Endodermal cell (in vitro differentiated cells): Measurements from ENCODE around the gene MRPL14. TPM values are rescaled to one million over a fixed set of nuclear protein-coding genes. Genes with fewer than 3 reads are reported as not detected.

Experiments used
- DNase-seq: peaks from one replicate; pipeline ENCODE4 v3.0.0-alpha.2; 2017
- H3K27ac ChIP-seq: 2 replicates; pipeline ENCODE4 v1.5.1; 2013; ENCODE audit warnings: mild to moderate bottlenecking, low read depth, low read length, moderate library complexity
- H3K27me3 ChIP-seq: 2 replicates; pipeline ENCODE4 v1.6.1; 2013; ENCODE audit warnings: mild to moderate bottlenecking, low read length, moderate library complexity; ENCODE audit not compliant: insufficient read depth, control insufficient read depth, poor library complexity, severe bottlenecking
- H3K36me3 ChIP-seq: 2 replicates; pipeline ENCODE4 v1.7.0; 2013; ENCODE audit warnings: mild to moderate bottlenecking, low read length, moderate library complexity; ENCODE audit not compliant: control insufficient read depth, insufficient read depth
- H3K4me1 ChIP-seq: one replicate; pipeline ENCODE4 v1.7.0; 2013; ENCODE audit warnings: low read length; ENCODE audit not compliant: control insufficient read depth, insufficient read depth
- H3K4me3 ChIP-seq: 2 replicates; pipeline ENCODE4 v1.5.1; 2013; ENCODE audit warnings: mild to moderate bottlenecking, low read length, moderate library complexity
- H3K9ac ChIP-seq: 2 replicates; pipeline ENCODE4 v1.6.1; 2013; ENCODE audit warnings: mild to moderate bottlenecking, low read length, moderate library complexity; ENCODE audit not compliant: poor library complexity, severe bottlenecking; ENCODE audit errors: extremely low read depth
- H3K9me3 ChIP-seq: 2 replicates; pipeline ENCODE4 v1.6.1; 2013; ENCODE audit warnings: mild to moderate bottlenecking, low read length, moderate library complexity; ENCODE audit not compliant: control insufficient read depth
- H3K27ac Mint-ChIP-seq: 2 replicates; pipeline ENCODE4 v1.8.0; 2020; ENCODE audit warnings: mixed read lengths
- H3K27me3 Mint-ChIP-seq: 2 replicates; pipeline ENCODE4 v1.8.0; 2021; ENCODE audit warnings: mild to moderate bottlenecking, mixed read lengths; ENCODE audit not compliant: insufficient read depth
- H3K36me3 Mint-ChIP-seq: 2 replicates; pipeline ENCODE4 v1.8.0; 2020; ENCODE audit warnings: low read depth, mixed read lengths
- H3K4me1 Mint-ChIP-seq: 2 replicates; pipeline ENCODE4 v1.8.0; 2020; ENCODE audit warnings: mixed read lengths
- H3K4me3 Mint-ChIP-seq: 2 replicates; pipeline ENCODE4 v1.8.0; 2020; ENCODE audit warnings: mild to moderate bottlenecking, moderate library complexity, mixed read lengths
- H3K9me3 Mint-ChIP-seq: 2 replicates; pipeline ENCODE4 v1.8.0; 2020; ENCODE audit warnings: mild to moderate bottlenecking, mixed read lengths
- CTCF ChIP-seq: fragments of 200-600 bp; sonication (generic); conservative IDR thresholded peaks from 2 replicates; pipeline ENCODE4 v1.5.0; 2021; ENCODE audit warnings: antibody characterized with exemption, mild to moderate bottlenecking
- WGBS, 2 experiments: methylation state at CpG; one replicate each; pipeline versions ENCODE4 v1.1.5 to v1.1.7; 2013; ENCODE audit warnings: missing lambda C conversion rate in 2 of 2, mixed read lengths in 1 of 2; ENCODE audit not compliant: insufficient coverage in 1 of 2, insufficient read length in 1 of 2; 5-methylcytosine and 5-hydroxymethylcytosine counted together
- total RNA-seq, 2 donors: library from RNA; stranded (reverse); fragmentation: NEBNext Ultra II Directional in 1 of 2; extraction: Animal tissue kit (Norgen Biotek cat#: 25700) in 1 of 2; gene quantifications; 2 replicates in 1 of 2; 3 replicates in 1 of 2; pipeline ENCODE4 v1.2.1, GENCODE V29; 2021

The MRPL14 gene
- total RNA-seq, 2 donors from 2014 or later, result 66.5 to 69.6 TPM

GRCh38 chr6:44113414-44113813, 13.8 kb downstream of the MRPL14 start:
- Mint-ChIP-seq H3K9me3 (no peaks in the 10 kb centered on the region), H3K27ac (no peak overlapping the region), H3K36me3 (peaks cover 67% of the 10 kb centered on the region), H3K4me1 (peaks cover 8% of the 10 kb centered on the region), H3K4me3 (no peak overlapping the region), H3K27me3 (no peaks in the 10 kb centered on the region)
- TF ChIP-seq CTCF, result peak; percentile 64
- Histone ChIP-seq H3K27me3 (no peaks in the 10 kb centered on the region), H3K27ac (no peak overlapping the region), H3K4me1 (no peaks in the 10 kb centered on the region), H3K9ac (no peak overlapping the region), H3K36me3 (peaks cover 82% of the 10 kb centered on the region), H3K4me3 (no peak overlapping the region), H3K9me3 (no peaks in the 10 kb centered on the region)
- no peak for DNase-seq
- WGBS, 2 experiments, result 90% methylated on average over 3 of the region's 3 CpGs

GRCh38 chr6:44111434-44112417, 15.5 kb downstream of the MRPL14 start:
- H3K4me1 ChIP-seq, result no peaks in the 10 kb centered on the region
- peak overlapping the region; percentile 8 for H3K27ac Mint-ChIP-seq
- H3K4me3 Mint-ChIP-seq, result no peak overlapping the region
- H3K36me3 Mint-ChIP-seq, result peaks cover 76% of the 10 kb centered on the region
- no peaks in the 10 kb centered on the region for H3K9me3 Mint-ChIP-seq
- no peak for TF ChIP-seq CTCF
- H3K9ac ChIP-seq, result no peak overlapping the region
- H3K4me3 ChIP-seq, result no peak overlapping the region
- no peaks in the 10 kb centered on the region for H3K27me3 Mint-ChIP-seq
- H3K27ac ChIP-seq, result no peak overlapping the region
- 95 to 100% methylated on average over 3 to 6 of the region's 6 CpGs for WGBS, 2 experiments
- peaks cover 1% of the 10 kb centered on the region for H3K4me1 Mint-ChIP-seq
- DNase-seq, result no peak
- peaks cover 89% of the 10 kb centered on the region for H3K36me3 ChIP-seq
- no peaks in the 10 kb centered on the region for H3K9me3 ChIP-seq
- no peaks in the 10 kb centered on the region for H3K27me3 ChIP-seq

GRCh38 chr6:44110966-44111365, 16.3 kb downstream of the MRPL14 start:
- no peaks in the 10 kb centered on the region for H3K27me3 Mint-ChIP-seq
- no peak overlapping the region for H3K27ac ChIP-seq
- peaks cover 78% of the 10 kb centered on the region for H3K36me3 Mint-ChIP-seq
- peaks cover 89% of the 10 kb centered on the region for H3K36me3 ChIP-seq
- H3K9me3 Mint-ChIP-seq, result no peaks in the 10 kb centered on the region
- no peak overlapping the region for H3K9ac ChIP-seq
- DNase-seq, result no peak
- H3K4me1 Mint-ChIP-seq, result no peaks in the 10 kb centered on the region
- H3K4me3 Mint-ChIP-seq, result no peak overlapping the region
- H3K4me1 ChIP-seq, result no peaks in the 10 kb centered on the region
- H3K9me3 ChIP-seq, result no peaks in the 10 kb centered on the region
- peak overlapping the region; percentile 8 for H3K27ac Mint-ChIP-seq
- H3K4me3 ChIP-seq, result no peak overlapping the region
- no peak for TF ChIP-seq CTCF
- no peaks in the 10 kb centered on the region for H3K27me3 ChIP-seq
- 94 to 96% methylated on average over 2 to 3 of the region's 3 CpGs for WGBS, 2 experiments
